ENCODE data around the gene HMMR. TPM values are rescaled to one million over a fixed set of nuclear protein-coding genes. Genes with fewer than 3 reads are reported as not detected.
A peak's percentile ranks its signal among the peaks of the same experiment; 100 is the strongest.

HMMR gene
- total and polyA plus RNA-seq, 7 donors: 0.14 to 1.4 (median 0.49) TPM

DNA sequence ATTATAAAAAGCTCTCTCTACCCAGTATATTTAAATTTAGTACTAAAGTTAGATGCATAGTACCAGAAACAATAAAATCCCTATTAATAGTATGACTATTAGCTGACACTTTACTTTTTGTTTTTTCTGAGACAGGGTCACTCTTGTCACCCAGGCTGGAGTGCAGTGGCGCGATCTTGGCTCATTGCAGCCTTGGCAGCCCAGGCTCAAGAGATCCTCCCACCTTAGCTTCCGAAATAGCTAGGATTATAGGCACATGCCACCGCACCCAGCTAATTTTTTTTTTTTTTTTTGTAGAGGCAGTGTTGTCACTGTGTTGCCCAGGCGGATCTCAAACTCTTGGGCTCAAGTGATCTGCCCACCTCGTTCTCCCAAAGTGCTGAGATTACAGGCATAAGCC lies 15.1 kb upstream of the HMMR start:
- H3K36me3 ChIP-seq (ENCODE audit: insufficient read depth in 1 of 2, low read depth in 1 of 2): peaks cover 5 to 97% of the 10 kb centered on the region in 2 donors
- no peak overlapping the region for H3K4me3 ChIP-seq
- H3K27me3 ChIP-seq (ENCODE audit: insufficient read depth in 3 of 3, low read length in 2 of 3): no peaks in the 10 kb centered on the region
- 35 to 48% (median 39%) methylated on average over 6 of the region's 6 CpGs for WGBS, 3 donors
- peak in 3 of 4 donors; percentile 53 to 79 (median 68) for ATAC-seq
- peaks cover 33% of the 10 kb centered on the region for H3K4me1 ChIP-seq
- H3K9me3 ChIP-seq: no peaks in the 10 kb centered on the region
- TF ChIP-seq CTCF (IDR thresholded peaks at IDR 0.05): no peak
- peak overlapping the region; percentile 19 for H3K27ac ChIP-seq
- intact Hi-C loops (cut with DNase I): no loop called here
- peak in 1 of 2 donors; percentile 41 for DNase-seq

GRCh38 chr5:163447191-163447590 lies 13.2 kb upstream of the HMMR start:
- no peak overlapping the region for H3K27ac ChIP-seq
- H3K4me3 ChIP-seq: no peak overlapping the region
- TF ChIP-seq CTCF (IDR thresholded peaks at IDR 0.05): no peak
- H3K36me3 ChIP-seq (ENCODE audit: insufficient read depth in 1 of 2, low read depth in 1 of 2): peaks cover 5 to 97% of the 10 kb centered on the region in 2 donors
- intact Hi-C loops (cut with DNase I): no loop called here
- peaks cover 14% of the 10 kb centered on the region for H3K4me1 ChIP-seq
- no peak for DNase-seq
- H3K27me3 ChIP-seq (ENCODE audit: insufficient read depth in 3 of 3, low read length in 2 of 3): no peaks in the 10 kb centered on the region
- no peak for ATAC-seq
- no peaks in the 10 kb centered on the region for H3K9me3 ChIP-seq

DNA sequence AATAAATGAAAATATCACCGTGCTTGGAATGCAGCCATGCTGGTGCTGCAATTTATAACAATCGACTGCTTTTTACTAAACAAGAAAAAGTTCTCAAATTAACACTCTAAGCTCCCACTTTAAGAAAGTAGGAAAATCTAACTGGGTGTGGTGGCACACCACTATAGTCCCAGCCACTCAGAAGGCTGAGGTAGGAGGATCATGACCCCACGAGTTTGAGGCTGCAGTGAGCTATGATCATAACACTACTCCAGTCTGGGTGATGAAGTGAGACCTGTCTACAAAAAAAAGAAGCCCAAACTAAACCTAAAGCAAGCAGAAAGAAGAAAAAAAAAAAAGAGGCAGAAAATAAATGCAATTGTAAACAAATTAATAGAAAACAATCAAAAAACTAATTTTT lies 12.6 kb upstream of the HMMR start:
- ATAC-seq (no peak), DNase-seq (no peak)
- Histone ChIP-seq H3K27ac (no peak overlapping the region), H3K9me3 (no peaks in the 10 kb centered on the region), H3K4me3 (no peak overlapping the region), H3K36me3 (ENCODE audit: insufficient read depth in 1 of 2, low read depth in 1 of 2) (peaks cover 0 to 96% of the 10 kb centered on the region in 2 donors), H3K4me1 (peaks cover 11% of the 10 kb centered on the region), H3K27me3 (ENCODE audit: insufficient read depth in 3 of 3, low read length in 2 of 3) (no peaks in the 10 kb centered on the region)
- TF ChIP-seq CTCF (IDR thresholded peaks at IDR 0.05): no peak
- 86 to 88% (median 88%) methylated on average over 3 of the region's 3 CpGs for WGBS, 3 donors
- intact Hi-C loops (cut with DNase I): no loop called here

- peaks cover 11% of the 10 kb centered on the region for H3K4me1 ChIP-seq
- intact Hi-C loops (cut with DNase I): no loop called here
- no peak for DNase-seq
- H3K27ac ChIP-seq: no peak overlapping the region
- no peak overlapping the region for H3K4me3 ChIP-seq
- peaks cover 0 to 97% of the 10 kb centered on the region in 2 donors for H3K36me3 ChIP-seq (ENCODE audit: insufficient read depth in 1 of 2, low read depth in 1 of 2)
- ATAC-seq: no peak
- H3K27me3 ChIP-seq (ENCODE audit: insufficient read depth in 3 of 3, low read length in 2 of 3): no peaks in the 10 kb centered on the region
- no peaks in the 10 kb centered on the region for H3K9me3 ChIP-seq
- no peak for TF ChIP-seq CTCF (IDR thresholded peaks at IDR 0.05)
Measured at GRCh38 chr5:163448491-163448890, 11.9 kb upstream of the HMMR start.

DNA sequence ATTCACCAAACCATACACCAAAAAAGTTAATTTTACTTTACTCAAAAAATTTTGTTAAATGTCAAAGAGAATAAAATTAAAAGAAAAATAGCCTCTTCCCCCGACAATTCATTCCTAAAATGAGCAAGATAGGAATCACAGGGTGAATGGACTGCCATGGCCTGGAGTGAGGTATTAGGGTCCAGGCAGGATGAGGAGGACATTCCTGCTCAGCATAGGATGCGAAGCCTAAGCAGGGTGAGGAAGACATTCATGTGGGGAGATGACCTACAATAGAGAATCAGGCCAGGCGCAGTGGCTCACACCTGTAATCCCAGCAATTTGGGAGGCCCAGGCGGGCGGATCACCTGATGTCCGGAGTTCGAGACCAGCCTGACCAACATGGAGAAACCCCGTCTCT lies 8.9 kb upstream of the HMMR start:
- no peak overlapping the region for H3K27ac ChIP-seq
- intact Hi-C loops (cut with DNase I): no loop called here
- DNase-seq (no peak), ATAC-seq (no peak)
- no peak for TF ChIP-seq CTCF (IDR thresholded peaks at IDR 0.05)
- 97 to 99% (median 97%) methylated on average over 8 of the region's 8 CpGs for WGBS, 3 donors
- no peaks in the 10 kb centered on the region for H3K27me3 ChIP-seq (ENCODE audit: insufficient read depth in 3 of 3, low read length in 2 of 3)
- no peak overlapping the region for H3K4me3 ChIP-seq
- H3K36me3 ChIP-seq (ENCODE audit: insufficient read depth in 1 of 2, low read depth in 1 of 2): peaks cover 0 to 97% of the 10 kb centered on the region in 2 donors
- no peaks in the 10 kb centered on the region for H3K4me1 ChIP-seq
- H3K9me3 ChIP-seq: no peaks in the 10 kb centered on the region
